Neural cell (in vitro differentiated cells): ENCODE results near the gene TBX4. TPM values are rescaled to one million over a fixed set of nuclear protein-coding genes. Genes with fewer than 3 reads are reported as not detected.

Experiments used
- H2AFZ ChIP-seq: fragments of 200-600, 300-800 bp; sonication (generic), shearing (Covaris generic); 2 replicates; pipeline ENCODE4 v1.6.0; 2014; ENCODE audit warnings: low read depth, mild to moderate bottlenecking, antibody characterized with exemption, low read length, moderate library complexity
- H3F3A ChIP-seq: fragments of 200-600 bp; shearing (Covaris generic); 2 replicates; pipeline ENCODE4 v1.6.1; 2016; ENCODE audit warnings: mild to moderate bottlenecking, moderate library complexity, mixed read lengths, antibody characterized with exemption, low read length; ENCODE audit not compliant: insufficient read depth, poor library complexity, severe bottlenecking
- H3K27ac ChIP-seq: fragments of 200-600, 300-800 bp; sonication (generic), shearing (Covaris generic); 2 replicates; pipeline ENCODE4 v1.5.1; 2014; ENCODE audit warnings: mild to moderate bottlenecking, low read length, moderate library complexity
- H3K27me3 ChIP-seq: fragments of 300-800, 200-600 bp; sonication (generic), shearing (Covaris generic); 2 replicates; pipeline ENCODE4 v1.6.0; 2014; ENCODE audit warnings: mild to moderate bottlenecking, low read depth, low read length, moderate library complexity; ENCODE audit not compliant: insufficient read depth
- H3K36me3 ChIP-seq: fragments of 300-800, 200-600 bp; sonication (generic), shearing (Covaris generic); 2 replicates; pipeline ENCODE4 v1.5.1; 2014; ENCODE audit warnings: mild to moderate bottlenecking, antibody characterized with exemption, low read length, moderate library complexity; ENCODE audit not compliant: insufficient read depth
- H3K4me2 ChIP-seq: fragments of 300-800, 200-600 bp; sonication (generic), shearing (Covaris generic); 2 replicates; pipeline ENCODE4 v1.6.0; 2014; ENCODE audit warnings: mild to moderate bottlenecking, low read length
- H3K4me3 ChIP-seq: fragments of 300-800, 200-600 bp; sonication (generic), shearing (Covaris generic); 2 replicates; pipeline ENCODE4 v1.5.1; 2014; ENCODE audit warnings: mild to moderate bottlenecking, low read length, moderate library complexity
- H3K79me2 ChIP-seq: fragments of 200-600 bp; shearing (Covaris generic); replicated peaks from 2 replicates; pipeline ENCODE4 v1.6.0; 2014; ENCODE audit warnings: mild to moderate bottlenecking, low read length, moderate library complexity; ENCODE audit not compliant: insufficient read depth
- H3K9ac ChIP-seq: fragments of 300-800, 200-600 bp; sonication (generic), shearing (Covaris generic); 2 replicates; pipeline ENCODE4 v1.6.1; 2016; ENCODE audit warnings: mild to moderate bottlenecking, low read length, mixed read lengths
- H3K9me2 ChIP-seq: fragments of 200-600 bp; shearing (Covaris generic); 2 replicates; pipeline ENCODE4 v1.6.1; 2016; ENCODE audit warnings: mild to moderate bottlenecking, low read length, mixed read lengths; ENCODE audit not compliant: insufficient read depth
- H3K9me3 ChIP-seq: fragments of 200-600, 300-800 bp; sonication (generic), shearing (Covaris generic); 2 replicates; pipeline ENCODE4 v1.6.1; 2016; ENCODE audit warnings: mild to moderate bottlenecking, mixed run types, low read length, moderate library complexity, mixed read lengths
- H4K20me1 ChIP-seq: fragments of 200-600 bp; shearing (Covaris generic); 2 replicates; pipeline ENCODE4 v1.6.1; 2016; ENCODE audit warnings: mild to moderate bottlenecking, mixed run types; ENCODE audit not compliant: insufficient read depth
- EP300 ChIP-seq: fragments of 450-650 bp; conservative IDR thresholded peaks from 2 replicates; pipeline ENCODE4 v1.6.1; 2014; ENCODE audit warnings: antibody characterized with exemption, mild to moderate bottlenecking, moderate library complexity; ENCODE audit not compliant: poor library complexity, severe bottlenecking
- EZH2 ChIP-seq: fragments of 200-600, 300-800 bp; shearing (Covaris generic), sonication (generic); IDR thresholded peaks from 2 replicates; pipeline ENCODE4 v1.6.1; 2014; ENCODE audit warnings: antibody characterized with exemption, low read length, borderline replicate concordance, mild to moderate bottlenecking; ENCODE audit not compliant: insufficient read depth, poor library complexity, severe bottlenecking
- MXI1 ChIP-seq: fragments of 450-650 bp; conservative IDR thresholded peaks from 2 replicates; pipeline ENCODE4 v1.6.1; 2014; ENCODE audit warnings: antibody characterized with exemption, mild to moderate bottlenecking; ENCODE audit not compliant: poor library complexity, severe bottlenecking
- POLR2AphosphoS5 ChIP-seq: IDR thresholded peaks from 2 replicates; pipeline ENCODE4 v1.6.1; 2012
- RAD21 ChIP-seq: fragments of 450-650 bp; conservative IDR thresholded peaks from 2 replicates; pipeline ENCODE4 v1.6.1; 2014; ENCODE audit warnings: antibody characterized with exemption, mild to moderate bottlenecking, moderate library complexity
- SMC3 ChIP-seq: fragments of 450-650 bp; conservative IDR thresholded peaks from 2 replicates; pipeline ENCODE4 v1.6.1; 2014; ENCODE audit warnings: antibody characterized with exemption, mild to moderate bottlenecking, moderate library complexity; ENCODE audit not compliant: poor library complexity
- TAF1 ChIP-seq: IDR thresholded peaks from 2 replicates; pipeline ENCODE4 v1.6.1; 2012; ENCODE audit warnings: low read depth
- polyA plus RNA-seq: library from polyadenylated mRNA; depleted of rRNA; stranded (reverse); fragments of >200 nt; gene quantifications from 2 replicates; pipeline ENCODE4 v1.2.3, GENCODE V29; 2014
- TF ChIP-seq, protein P1 (sequence below): IDR thresholded peaks from 2 replicates; pipeline ENCODE4 v1.6.1; 2012; ENCODE audit warnings: borderline replicate concordance
- TF ChIP-seq, protein P2 (sequence below): fragments of 450-650 bp; IDR thresholded peaks from 2 replicates; pipeline ENCODE4 v1.5.1; 2014; ENCODE audit warnings: antibody characterized with exemption, mild to moderate bottlenecking, moderate library complexity; ENCODE audit not compliant: poor library complexity, severe bottlenecking

Gene TBX4
- polyA plus RNA-seq, 1 donor from 2014 or later, result not detected

DNA sequence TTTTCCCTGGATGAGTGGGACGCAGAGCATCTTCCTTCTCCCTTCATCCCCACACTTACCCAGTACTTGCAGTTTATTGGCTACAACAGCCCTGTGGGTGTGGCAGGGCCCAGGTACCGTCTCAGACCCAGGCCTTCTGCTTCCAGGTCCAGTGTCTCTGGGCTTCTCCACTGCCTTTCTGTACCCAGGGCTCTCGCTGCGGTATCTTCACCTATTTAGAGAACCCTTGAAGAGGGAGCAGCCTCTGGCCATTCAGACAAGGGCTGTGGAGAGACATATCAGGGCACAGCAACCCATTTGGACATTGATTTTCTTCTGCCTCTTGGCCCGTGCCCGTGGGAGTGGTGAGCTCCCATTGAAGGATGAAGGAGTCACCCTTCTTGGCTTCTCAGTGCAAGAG lies 17.3 kb downstream of the TBX4 start:
- TF ChIP-seq RAD21 (no peak), EZH2 (no peak)
- H3K4me2 ChIP-seq, result no peak overlapping the region

DNA sequence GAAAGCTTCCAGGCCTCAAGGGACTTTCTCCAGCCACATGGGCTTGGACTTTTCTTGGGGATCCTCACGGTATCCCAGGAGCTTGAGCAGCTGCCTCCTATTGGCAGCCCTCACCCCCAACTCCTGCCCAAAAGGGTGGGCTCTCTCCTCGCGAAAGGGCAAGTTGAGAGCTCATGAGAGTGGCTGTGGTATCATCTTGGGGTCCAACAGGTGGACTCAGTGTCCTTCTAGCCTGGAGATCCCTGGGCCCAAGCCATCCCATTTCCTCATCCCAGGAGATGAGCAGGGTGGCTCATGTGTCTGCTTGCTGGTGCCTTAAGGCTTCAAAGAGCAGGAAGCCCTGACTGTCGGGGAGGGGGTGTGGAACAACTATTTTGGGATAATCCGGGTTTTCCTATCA lies 17.7 kb downstream of the TBX4 start:
- no peaks in the 10 kb centered on the region for H3K9me2 ChIP-seq
- H3K9ac ChIP-seq, result no peak overlapping the region
- H3K79me2 ChIP-seq, result no peaks in the 10 kb centered on the region
- no peaks in the 10 kb centered on the region for H4K20me1 ChIP-seq
- H3K27me3 ChIP-seq, result peaks cover 9% of the 10 kb centered on the region
- no peak overlapping the region for H2AFZ ChIP-seq
- H3K4me2 ChIP-seq, result no peak overlapping the region
- TF ChIP-seq, protein P1, sequence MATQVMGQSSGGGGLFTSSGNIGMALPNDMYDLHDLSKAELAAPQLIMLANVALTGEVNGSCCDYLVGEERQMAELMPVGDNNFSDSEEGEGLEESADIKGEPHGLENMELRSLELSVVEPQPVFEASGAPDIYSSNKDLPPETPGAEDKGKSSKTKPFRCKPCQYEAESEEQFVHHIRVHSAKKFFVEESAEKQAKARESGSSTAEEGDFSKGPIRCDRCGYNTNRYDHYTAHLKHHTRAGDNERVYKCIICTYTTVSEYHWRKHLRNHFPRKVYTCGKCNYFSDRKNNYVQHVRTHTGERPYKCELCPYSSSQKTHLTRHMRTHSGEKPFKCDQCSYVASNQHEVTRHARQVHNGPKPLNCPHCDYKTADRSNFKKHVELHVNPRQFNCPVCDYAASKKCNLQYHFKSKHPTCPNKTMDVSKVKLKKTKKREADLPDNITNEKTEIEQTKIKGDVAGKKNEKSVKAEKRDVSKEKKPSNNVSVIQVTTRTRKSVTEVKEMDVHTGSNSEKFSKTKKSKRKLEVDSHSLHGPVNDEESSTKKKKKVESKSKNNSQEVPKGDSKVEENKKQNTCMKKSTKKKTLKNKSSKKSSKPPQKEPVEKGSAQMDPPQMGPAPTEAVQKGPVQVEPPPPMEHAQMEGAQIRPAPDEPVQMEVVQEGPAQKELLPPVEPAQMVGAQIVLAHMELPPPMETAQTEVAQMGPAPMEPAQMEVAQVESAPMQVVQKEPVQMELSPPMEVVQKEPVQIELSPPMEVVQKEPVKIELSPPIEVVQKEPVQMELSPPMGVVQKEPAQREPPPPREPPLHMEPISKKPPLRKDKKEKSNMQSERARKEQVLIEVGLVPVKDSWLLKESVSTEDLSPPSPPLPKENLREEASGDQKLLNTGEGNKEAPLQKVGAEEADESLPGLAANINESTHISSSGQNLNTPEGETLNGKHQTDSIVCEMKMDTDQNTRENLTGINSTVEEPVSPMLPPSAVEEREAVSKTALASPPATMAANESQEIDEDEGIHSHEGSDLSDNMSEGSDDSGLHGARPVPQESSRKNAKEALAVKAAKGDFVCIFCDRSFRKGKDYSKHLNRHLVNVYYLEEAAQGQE, result no peak
- no peak for TF ChIP-seq POLR2AphosphoS5
- TF ChIP-seq RAD21, result no peak
- no peak for TF ChIP-seq MXI1
- TF ChIP-seq TAF1, result no peak
- TF ChIP-seq EZH2, result no peak
- TF ChIP-seq SMC3, result no peak
- no peak for TF ChIP-seq EP300
- TF ChIP-seq, protein P2, sequence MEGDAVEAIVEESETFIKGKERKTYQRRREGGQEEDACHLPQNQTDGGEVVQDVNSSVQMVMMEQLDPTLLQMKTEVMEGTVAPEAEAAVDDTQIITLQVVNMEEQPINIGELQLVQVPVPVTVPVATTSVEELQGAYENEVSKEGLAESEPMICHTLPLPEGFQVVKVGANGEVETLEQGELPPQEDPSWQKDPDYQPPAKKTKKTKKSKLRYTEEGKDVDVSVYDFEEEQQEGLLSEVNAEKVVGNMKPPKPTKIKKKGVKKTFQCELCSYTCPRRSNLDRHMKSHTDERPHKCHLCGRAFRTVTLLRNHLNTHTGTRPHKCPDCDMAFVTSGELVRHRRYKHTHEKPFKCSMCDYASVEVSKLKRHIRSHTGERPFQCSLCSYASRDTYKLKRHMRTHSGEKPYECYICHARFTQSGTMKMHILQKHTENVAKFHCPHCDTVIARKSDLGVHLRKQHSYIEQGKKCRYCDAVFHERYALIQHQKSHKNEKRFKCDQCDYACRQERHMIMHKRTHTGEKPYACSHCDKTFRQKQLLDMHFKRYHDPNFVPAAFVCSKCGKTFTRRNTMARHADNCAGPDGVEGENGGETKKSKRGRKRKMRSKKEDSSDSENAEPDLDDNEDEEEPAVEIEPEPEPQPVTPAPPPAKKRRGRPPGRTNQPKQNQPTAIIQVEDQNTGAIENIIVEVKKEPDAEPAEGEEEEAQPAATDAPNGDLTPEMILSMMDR, result no peak
- no peaks in the 10 kb centered on the region for H3K9me3 ChIP-seq
- H3K36me3 ChIP-seq, result no peaks in the 10 kb centered on the region
- no peak overlapping the region for H3K27ac ChIP-seq
- H3K4me3 ChIP-seq, result no peak overlapping the region
- H3F3A ChIP-seq, result no peaks in the 10 kb centered on the region

More for the DNA sequence above, 17.3 kb downstream of the TBX4 start:
- Histone ChIP-seq H3K27me3 (peaks cover 11% of the 10 kb centered on the region), H3K79me2 (no peaks in the 10 kb centered on the region), H3K9me3 (no peaks in the 10 kb centered on the region), H3K4me3 (no peak overlapping the region), H3F3A (no peaks in the 10 kb centered on the region), H3K36me3 (no peaks in the 10 kb centered on the region), H3K9ac (no peak overlapping the region), H3K9me2 (no peaks in the 10 kb centered on the region), H4K20me1 (no peaks in the 10 kb centered on the region), H3K27ac (no peak overlapping the region), H2AFZ (no peak overlapping the region)
